HepG2 (cell line): ENCODE results near the gene CTDSPL2. TPM values are rescaled to one million over a fixed set of nuclear protein-coding genes. Genes with fewer than 3 reads are reported as not detected.

Source experiments
- BHLHE40 ChIP-seq: IDR thresholded peaks from 2 replicates; pipeline ENCODE4 v1.6.1; 2011; ENCODE audit warnings: low read length, improper control_type of control experiment
- BRD4 ChIP-seq: sonication (generic); formaldehyde crosslinking; IDR thresholded peaks from 2 replicates; pipeline ENCODE4 v1.4.0; 2020; ENCODE audit warnings: missing genetic modification reagents
- EZH2 ChIP-seq: conservative IDR thresholded peaks from 2 replicates; pipeline ENCODE4 v1.6.1; 2012; ENCODE audit warnings: mild to moderate bottlenecking, low read depth, low read length, moderate library complexity
- MBD4 ChIP-seq: IDR thresholded peaks from 2 replicates; pipeline ENCODE4 v1.6.1; 2012; ENCODE audit warnings: low read length, inconsistent platforms, borderline replicate concordance
- MBNL3 ChIP-seq: fragments of 250-450 bp; sonication (Bioruptor Pico); conservative IDR thresholded peaks from 2 replicates; pipeline ENCODE4 v1.8.0; 2022; ENCODE audit warnings: mild to moderate bottlenecking, inconsistent platforms
- MXD4 ChIP-seq: IDR thresholded peaks from 2 replicates; pipeline ENCODE4 v1.6.1; 2016; ENCODE audit warnings: mild to moderate bottlenecking, missing biosample characterization, missing genetic modification reagents
- NONO ChIP-seq, 2 experiments: fragments of 450-650 bp in 1 of 2; sonication (generic) in 1 of 2; formaldehyde crosslinking in 1 of 2; IDR thresholded peaks in 1 of 2; conservative IDR thresholded peaks in 1 of 2; 2 replicates each; pipeline versions ENCODE4 v1.6.1 to v1.8.0; 2017 to 2022; ENCODE audit warnings: mild to moderate bottlenecking in 1 of 2, missing genetic modification reagents in 1 of 2, moderate library complexity in 1 of 2
- PCBP2 ChIP-seq: fragments of 200-400 bp; formaldehyde crosslinking; optimal IDR thresholded peaks from 2 replicates; pipeline ENCODE3; 2018; ENCODE audit warnings: low read length, low read depth; ENCODE audit not compliant: poor library complexity, severe bottlenecking
- PRMT3 ChIP-seq: sonication (generic); formaldehyde crosslinking; IDR thresholded peaks from 2 replicates; pipeline ENCODE4 v1.8.1; 2022; ENCODE audit warnings: low read depth, mild to moderate bottlenecking, moderate library complexity, missing genetic modification reagents, borderline replicate concordance
- REST ChIP-seq, 2 experiments: IDR thresholded peaks; 2 replicates each; pipeline ENCODE4 v1.6.1; 2011 to 2012; ENCODE audit warnings: low read length in 2 of 2, borderline replicate concordance in 1 of 2, low read depth in 1 of 2, mild to moderate bottlenecking in 1 of 2, moderate library complexity in 1 of 2
- ZFP36L2 ChIP-seq: sonication (generic); formaldehyde crosslinking; IDR thresholded peaks from 2 replicates; pipeline ENCODE4 v1.4.0; 2020; ENCODE audit warnings: missing genetic modification reagents
- ZMYM3 ChIP-seq: sonication (generic); formaldehyde crosslinking; IDR thresholded peaks from 2 replicates; pipeline ENCODE4 v1.5.1; 2020; ENCODE audit warnings: mild to moderate bottlenecking, missing genetic modification reagents
- ZNF431 ChIP-seq: sonication (generic); formaldehyde crosslinking; IDR thresholded peaks from 2 replicates; pipeline ENCODE4 v1.9.0; 2022; ENCODE audit warnings: missing genetic modification reagents, low read depth, mild to moderate bottlenecking, borderline replicate concordance
- ZNF816 ChIP-seq: sonication (generic); formaldehyde crosslinking; IDR thresholded peaks from 2 replicates; pipeline ENCODE4 v1.8.0; 2022; ENCODE audit warnings: missing genetic modification reagents, mild to moderate bottlenecking, borderline replicate concordance
- polyA plus RNA-seq, 8 experiments: library from polyadenylated mRNA; depleted of rRNA in 3 of 8; stranded (reverse) in 7 of 8; unstranded in 1 of 8; fragments of >200 nt; fragmentation: Illumina TruSeq in 4 of 8; extraction: Trizol in 4 of 8; gene quantifications; 2 replicates each; pipeline versions ENCODE4 v1.2.1 to v1.2.3, GENCODE V29; 2011 to 2016; ENCODE audit warnings: low read depth in 4 of 8, missing spikeins in 1 of 8, mixed read lengths in 1 of 8; ENCODE audit not compliant: insufficient read depth in 1 of 8
- total RNA-seq, 5 experiments: library from RNA; depleted of rRNA; stranded (reverse); fragments of >200 nt; fragmentation: Illumina TruSeq; extraction: Trizol; gene quantifications; 2 replicates each; pipeline ENCODE4 v1.2.3, GENCODE V29; 2016; ENCODE audit warnings: low read depth in 1 of 5
- TF ChIP-seq, protein P1 (sequence below): sonication (generic); formaldehyde crosslinking; IDR thresholded peaks from 2 replicates; pipeline ENCODE4 v1.5.0; 2020; ENCODE audit warnings: missing genetic modification reagents, mild to moderate bottlenecking, borderline replicate concordance
- TF ChIP-seq, protein P2 (sequence below): sonication (generic); formaldehyde crosslinking; IDR thresholded peaks from 2 replicates; pipeline ENCODE4 v1.4.0; 2020; ENCODE audit warnings: mild to moderate bottlenecking, missing genetic modification reagents
- TF ChIP-seq, protein P3 (sequence below): sonication (generic); formaldehyde crosslinking; IDR thresholded peaks from 2 replicates; pipeline ENCODE4 v1.5.0; 2020; ENCODE audit warnings: mild to moderate bottlenecking, missing genetic modification reagents
- TF ChIP-seq, protein P4 (sequence below): IDR thresholded peaks from 2 replicates; pipeline ENCODE4 v1.6.1; 2016; ENCODE audit warnings: missing compliant biosample characterization, missing genetic modification reagents, borderline replicate concordance

CTDSPL2 gene
- total and polyA plus RNA-seq, 2 of the 13 experiments (the other 11 are each of a cell fraction or from before 2014, with no cell fraction given), result 37.4 to 56.2 TPM

DNA sequence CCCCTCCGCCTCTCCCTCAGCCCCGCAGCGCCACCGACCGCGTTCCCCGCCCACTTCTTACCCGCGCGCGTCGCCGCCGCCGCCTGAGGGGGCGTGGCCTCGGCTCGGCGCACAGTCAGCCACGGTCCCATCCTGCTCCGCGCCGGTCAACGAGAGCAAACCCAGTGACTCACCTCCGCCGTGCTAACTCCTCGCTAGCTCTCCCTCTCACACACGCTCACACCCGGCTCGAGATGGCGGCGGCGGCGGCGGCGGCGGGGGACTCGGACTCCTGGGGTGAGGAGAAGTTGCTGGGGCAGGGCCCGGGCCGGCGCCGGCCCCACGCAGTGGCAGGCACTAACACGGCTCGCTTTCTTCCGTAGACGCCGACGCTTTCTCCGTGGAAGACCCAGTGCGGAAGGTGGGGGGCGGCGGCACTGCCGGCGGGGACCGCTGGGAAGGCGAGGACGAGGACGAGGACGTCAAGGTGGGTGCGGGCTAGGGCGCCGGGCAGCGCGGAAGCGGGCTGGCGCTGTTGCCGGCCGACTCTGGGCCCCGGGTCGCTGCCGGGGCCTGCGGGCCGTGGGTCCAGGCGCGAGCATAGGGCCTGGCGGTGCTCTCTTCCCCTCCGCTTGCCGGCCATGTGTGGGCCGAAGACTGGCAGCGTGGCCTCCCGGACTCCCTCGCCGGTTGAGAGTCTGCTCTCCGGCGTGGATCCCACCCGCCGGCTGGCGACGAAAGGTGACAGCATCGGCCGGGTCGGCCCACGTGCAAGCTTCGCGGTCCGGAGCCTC, 109.7 kb downstream of the CTDSPL2 start, which contains the start of gene EIF3J (continued):
- TF ChIP-seq, protein P1, sequence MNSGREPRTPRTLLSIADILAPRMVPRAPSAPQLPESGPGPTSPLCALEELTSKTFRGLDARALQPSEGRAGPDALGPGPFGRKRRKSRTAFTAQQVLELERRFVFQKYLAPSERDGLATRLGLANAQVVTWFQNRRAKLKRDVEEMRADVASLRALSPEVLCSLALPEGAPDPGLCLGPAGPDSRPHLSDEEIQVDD (CRISPR knock-in tag), result peak; percentile 52; the same call in 1 of the 2 replicates
- TF ChIP-seq EZH2, result no peak
- TF ChIP-seq ZNF431 (CRISPR knock-in tag), result no peak; the same call in 1 of the 2 replicates
- peak in 1 of 2 experiments; percentile 40; a peak in 1 of 4 replicates for TF ChIP-seq REST (IDR thresholded peaks at IDR 0.05; ENCODE audit: borderline replicate concordance in 1 of 2, low read depth in 1 of 2, low read length in 2 of 2)
- TF ChIP-seq ZNF816 (CRISPR knock-in tag), result peak; percentile 81
- TF ChIP-seq, protein P2, sequence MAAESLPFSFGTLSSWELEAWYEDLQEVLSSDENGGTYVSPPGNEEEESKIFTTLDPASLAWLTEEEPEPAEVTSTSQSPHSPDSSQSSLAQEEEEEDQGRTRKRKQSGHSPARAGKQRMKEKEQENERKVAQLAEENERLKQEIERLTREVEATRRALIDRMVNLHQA (CRISPR knock-in tag), result no peak
- no peak for TF ChIP-seq ZFP36L2 (CRISPR knock-in tag)
- TF ChIP-seq BRD4 (CRISPR knock-in tag), result peak; percentile 57; the same call in 1 of the 2 replicates
- TF ChIP-seq, protein P3, sequence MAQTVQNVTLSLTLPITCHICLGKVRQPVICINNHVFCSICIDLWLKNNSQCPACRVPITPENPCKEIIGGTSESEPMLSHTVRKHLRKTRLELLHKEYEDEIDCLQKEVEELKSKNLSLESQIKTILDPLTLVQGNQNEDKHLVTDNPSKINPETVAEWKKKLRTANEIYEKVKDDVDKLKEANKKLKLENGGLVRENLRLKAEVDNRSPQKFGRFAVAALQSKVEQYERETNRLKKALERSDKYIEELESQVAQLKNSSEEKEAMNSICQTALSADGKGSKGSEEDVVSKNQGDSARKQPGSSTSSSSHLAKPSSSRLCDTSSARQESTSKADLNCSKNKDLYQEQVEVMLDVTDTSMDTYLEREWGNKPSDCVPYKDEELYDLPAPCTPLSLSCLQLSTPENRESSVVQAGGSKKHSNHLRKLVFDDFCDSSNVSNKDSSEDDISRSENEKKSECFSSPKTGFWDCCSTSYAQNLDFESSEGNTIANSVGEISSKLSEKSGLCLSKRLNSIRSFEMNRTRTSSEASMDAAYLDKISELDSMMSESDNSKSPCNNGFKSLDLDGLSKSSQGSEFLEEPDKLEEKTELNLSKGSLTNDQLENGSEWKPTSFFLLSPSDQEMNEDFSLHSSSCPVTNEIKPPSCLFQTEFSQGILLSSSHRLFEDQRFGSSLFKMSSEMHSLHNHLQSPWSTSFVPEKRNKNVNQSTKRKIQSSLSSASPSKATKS, result no peak; the same call in 1 of the 2 replicates
- no peak for TF ChIP-seq ZMYM3 (CRISPR knock-in tag)
- TF ChIP-seq PRMT3, result peak; percentile 82; the same call in 1 of the 2 replicates
- TF ChIP-seq MBNL3 (CRISPR knock-in tag), result no peak
- no peak for TF ChIP-seq MBD4
- TF ChIP-seq MXD4 (CRISPR knock-in tag), result 0 out of 2 replicates have a peak, but pooled peaks have one; percentile 74
- no peak for TF ChIP-seq NONO (IDR thresholded peaks at IDR 0.05)
- TF ChIP-seq NONO (CRISPR knock-in tag; conservative IDR thresholded peaks at IDR 0.05), result peak; percentile 46
- TF ChIP-seq PCBP2, result no peak
- TF ChIP-seq, protein P4, sequence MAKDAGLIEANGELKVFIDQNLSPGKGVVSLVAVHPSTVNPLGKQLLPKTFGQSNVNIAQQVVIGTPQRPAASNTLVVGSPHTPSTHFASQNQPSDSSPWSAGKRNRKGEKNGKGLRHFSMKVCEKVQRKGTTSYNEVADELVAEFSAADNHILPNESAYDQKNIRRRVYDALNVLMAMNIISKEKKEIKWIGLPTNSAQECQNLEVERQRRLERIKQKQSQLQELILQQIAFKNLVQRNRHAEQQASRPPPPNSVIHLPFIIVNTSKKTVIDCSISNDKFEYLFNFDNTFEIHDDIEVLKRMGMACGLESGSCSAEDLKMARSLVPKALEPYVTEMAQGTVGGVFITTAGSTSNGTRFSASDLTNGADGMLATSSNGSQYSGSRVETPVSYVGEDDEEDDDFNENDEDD (CRISPR knock-in tag), result peak; percentile 36; the same call in 1 of the 2 replicates
- TF ChIP-seq BHLHE40, result no peak
